ENCODE data around the gene TRIM9.

GRCh38 chr14:50998612-50999011 lies 96.3 kb downstream of the TRIM9 start:
- TF ChIP-seq POLR2A (IDR thresholded peaks at IDR 0.05): no peak
- TF ChIP-seq CTCF (IDR thresholded peaks at IDR 0.05): no peak
